Nephron (organoid): ENCODE data around the gene OLFML3.

Experiments
- H3K27ac Mint-ChIP-seq, 3 experiments: 2 replicates each; pipeline ENCODE4 v1.8.0; 2020; ENCODE audit warnings: mixed read lengths in 3 of 3, mild to moderate bottlenecking in 2 of 3, moderate library complexity in 1 of 3
- H3K27me3 Mint-ChIP-seq: 2 replicates; pipeline ENCODE4 v1.8.0; 2021; ENCODE audit warnings: low read depth, mild to moderate bottlenecking, moderate library complexity, mixed read lengths
- H3K36me3 Mint-ChIP-seq: 2 replicates; pipeline ENCODE4 v1.8.0; 2020; ENCODE audit warnings: low read depth, mixed read lengths
- H3K4me1 Mint-ChIP-seq: 2 replicates; pipeline ENCODE4 v1.8.0; 2020; ENCODE audit warnings: mixed read lengths
- H3K4me3 Mint-ChIP-seq, 3 experiments: 2 replicates each; pipeline ENCODE4 v1.8.0; 2020; ENCODE audit warnings: mild to moderate bottlenecking in 3 of 3, mixed read lengths in 3 of 3, moderate library complexity in 2 of 3
- H3K9me3 Mint-ChIP-seq: 2 replicates; pipeline ENCODE4 v1.8.0; 2020; ENCODE audit warnings: mixed read lengths
- CTCF ChIP-seq, 3 experiments: fragments of 200-600 bp; sonication (generic); IDR thresholded peaks; one replicate each; pipeline ENCODE4 v1.5.0; 2021; ENCODE audit warnings: antibody characterized with exemption in 3 of 3; ENCODE audit not compliant: unreplicated experiment in 3 of 3

Gene OLFML3

GRCh38 chr1:113982949-113983348 lies 3.7 kb downstream of the OLFML3 start:
- Mint-ChIP-seq H3K4me1 (peaks cover 82% of the 10 kb centered on the region), H3K27me3 (peaks cover 4% of the 10 kb centered on the region), H3K36me3 (peaks cover 29% of the 10 kb centered on the region), H3K27ac (peak overlapping the region; percentile 90 to 99 (median 98)), H3K9me3 (peaks cover 13% of the 10 kb centered on the region), H3K4me3 (peak overlapping the region; percentile 67 to 94 (median 89))
- TF ChIP-seq CTCF (IDR thresholded peaks at IDR 0.05; ENCODE audit: unreplicated experiment in 3 of 3) = no peak

GRCh38 chr1:113983391-113983790 lies 4.1 kb downstream of the OLFML3 start:
- peak overlapping the region; percentile 67 to 94 (median 89) for H3K4me3 Mint-ChIP-seq
- H3K27ac Mint-ChIP-seq = peak overlapping the region; percentile 90 to 99 (median 98)
- H3K36me3 Mint-ChIP-seq = peaks cover 29% of the 10 kb centered on the region
- TF ChIP-seq CTCF (IDR thresholded peaks at IDR 0.05; ENCODE audit: unreplicated experiment in 3 of 3) = no peak
- H3K4me1 Mint-ChIP-seq = peaks cover 78% of the 10 kb centered on the region
- H3K27me3 Mint-ChIP-seq = peaks cover 4% of the 10 kb centered on the region
- peaks cover 13% of the 10 kb centered on the region for H3K9me3 Mint-ChIP-seq

GRCh38 chr1:113983826-113984225 lies 4.6 kb downstream of the OLFML3 start:
- H3K4me1 Mint-ChIP-seq = peaks cover 74% of the 10 kb centered on the region
- peaks cover 4% of the 10 kb centered on the region for H3K27me3 Mint-ChIP-seq
- TF ChIP-seq CTCF (IDR thresholded peaks at IDR 0.05; ENCODE audit: unreplicated experiment in 3 of 3) = no peak
- H3K4me3 Mint-ChIP-seq = peak overlapping the region; percentile 67 to 94 (median 89)
- peaks cover 13% of the 10 kb centered on the region for H3K9me3 Mint-ChIP-seq
- H3K27ac Mint-ChIP-seq = peak overlapping the region; percentile 90 to 99 (median 98)
- H3K36me3 Mint-ChIP-seq = peaks cover 29% of the 10 kb centered on the region

GRCh38 chr1:113984710-113985109 lies 5.4 kb downstream of the OLFML3 start:
- Mint-ChIP-seq H3K27me3 (peaks cover 4% of the 10 kb centered on the region), H3K9me3 (peaks cover 18% of the 10 kb centered on the region), H3K27ac (peak overlapping the region; percentile 62 to 99 (median 90)), H3K4me1 (peaks cover 65% of the 10 kb centered on the region), H3K4me3 (peak overlapping the region; percentile 35 to 89 (median 39)), H3K36me3 (peaks cover 29% of the 10 kb centered on the region)
- TF ChIP-seq CTCF (IDR thresholded peaks at IDR 0.05; ENCODE audit: unreplicated experiment in 3 of 3) = no peak

- Mint-ChIP-seq H3K4me3 (peak overlapping the region in 1 of 3 experiments; percentile 43), H3K36me3 (peaks cover 20% of the 10 kb centered on the region), H3K4me1 (peaks cover 49% of the 10 kb centered on the region), H3K27ac (peak overlapping the region in 2 of 3 experiments; percentile 23 to 89), H3K9me3 (peaks cover 22% of the 10 kb centered on the region), H3K27me3 (peaks cover 4% of the 10 kb centered on the region)
- TF ChIP-seq CTCF (IDR thresholded peaks at IDR 0.05; ENCODE audit: unreplicated experiment in 3 of 3) = no peak
Observed at GRCh38 chr1:113986802-113987201, 7.5 kb downstream of the OLFML3 start.

- Mint-ChIP-seq H3K36me3 (peaks cover 18% of the 10 kb centered on the region), H3K4me3 (no peak overlapping the region), H3K27me3 (peaks cover 4% of the 10 kb centered on the region), H3K9me3 (peaks cover 22% of the 10 kb centered on the region), H3K27ac (peak overlapping the region in 1 of 3 experiments; percentile 23), H3K4me1 (peaks cover 44% of the 10 kb centered on the region)
- TF ChIP-seq CTCF (IDR thresholded peaks at IDR 0.05; ENCODE audit: unreplicated experiment in 3 of 3) = no peak
Observed at GRCh38 chr1:113987259-113987658, 8.0 kb downstream of the OLFML3 start.
